ACC112 (cell line): ENCODE data around the gene CTIF.

Source experiments
- H2AFZ ChIP-seq: fragments of 200-600 bp; sonication (generic); one replicate; pipeline ENCODE4 v1.6.0; 2017; ENCODE audit warnings: antibody characterized with exemption, low read length; ENCODE audit not compliant: unreplicated experiment
- H3K27ac ChIP-seq: fragments of 200-600 bp; sonication (generic); 2 replicates; pipeline ENCODE4 v1.5.1; 2014; ENCODE audit warnings: low read depth, mild to moderate bottlenecking, antibody characterized with exemption, low read length, moderate library complexity
- H3K27me3 ChIP-seq: fragments of 200-600 bp; sonication (generic); 2 replicates; pipeline ENCODE4 v1.6.1; 2014; ENCODE audit warnings: mild to moderate bottlenecking, antibody characterized with exemption, low read length, moderate library complexity, mixed read lengths; ENCODE audit not compliant: insufficient read depth
- H3K36me3 ChIP-seq: fragments of 200-600 bp; sonication (generic); 2 replicates; pipeline ENCODE4 v1.6.1; 2016; ENCODE audit warnings: mild to moderate bottlenecking, antibody characterized with exemption, low read length, moderate library complexity, mixed read lengths; ENCODE audit not compliant: insufficient read depth
- H3K4me1 ChIP-seq: fragments of 200-600 bp; sonication (generic); one replicate; pipeline ENCODE4 v1.6.1; 2016; ENCODE audit warnings: low read length, mixed read lengths; ENCODE audit not compliant: insufficient read depth, unreplicated experiment, control insufficient read depth
- H3K4me3 ChIP-seq: fragments of 200-600 bp; sonication (generic); 2 replicates; pipeline ENCODE4 v1.5.1; 2014; ENCODE audit warnings: mild to moderate bottlenecking, low read depth, low read length
- H3K79me2 ChIP-seq: fragments of 200-600 bp; sonication (generic); one replicate; pipeline ENCODE4 v1.6.0; 2016; ENCODE audit warnings: low read length; ENCODE audit not compliant: control insufficient read depth, unreplicated experiment, insufficient read depth

The CTIF gene

DNA sequence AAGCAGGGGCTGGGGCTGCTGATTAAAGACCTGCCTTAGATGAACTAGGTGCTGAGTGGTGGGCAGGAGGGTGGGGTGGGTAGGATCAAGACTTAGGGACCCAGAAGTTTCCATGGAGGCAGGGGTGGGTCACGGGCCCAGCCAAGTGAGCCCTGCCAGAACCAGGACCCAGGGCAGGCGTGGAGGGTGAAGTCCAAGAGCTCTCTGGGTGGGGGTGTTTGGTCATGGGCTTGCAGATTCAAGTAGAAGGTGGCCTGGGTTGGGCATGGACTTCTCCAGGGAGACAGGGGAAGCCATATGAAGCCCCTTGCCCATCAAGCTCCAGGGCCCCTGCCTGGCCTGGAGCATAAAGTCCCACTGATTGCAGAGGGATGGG is 243.1 kb downstream of the CTIF start:
- Histone ChIP-seq H3K27me3 (no peaks in the 10 kb centered on the region), H2AFZ (peak overlapping the region; percentile 52), H3K27ac (peak overlapping the region; percentile 67), H3K4me3 (peak overlapping the region; percentile 51; the same call in 1 of the 2 replicates), H3K4me1 (peaks cover 45% of the 10 kb centered on the region), H3K36me3 (no peaks in the 10 kb centered on the region; the same call in 1 of the 2 replicates), H3K79me2 (no peaks in the 10 kb centered on the region)

DNA sequence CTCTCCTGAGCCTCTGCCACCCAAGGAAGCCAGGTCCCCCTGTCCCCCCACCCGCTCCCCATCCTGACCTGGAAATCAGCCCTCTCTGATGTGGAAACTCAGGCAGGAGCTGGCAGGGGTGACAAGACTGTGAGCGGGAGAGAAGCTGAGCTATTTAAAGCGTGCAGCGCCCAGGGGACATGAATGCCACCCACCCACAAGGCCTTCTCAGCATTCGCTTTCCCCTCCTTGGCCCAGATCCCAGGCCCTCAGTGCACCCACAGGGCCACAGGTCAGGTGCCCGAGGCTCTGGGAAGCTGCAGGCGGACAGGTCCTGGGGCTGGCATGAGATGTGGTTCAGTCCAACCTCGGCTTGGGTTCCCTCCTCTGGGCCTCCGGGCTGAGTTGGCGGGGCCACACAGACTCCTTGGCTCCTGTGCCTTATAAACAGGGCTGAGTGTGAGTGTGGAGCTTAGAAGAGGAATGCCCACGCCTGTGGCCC is 243.6 kb downstream of the CTIF start:
- Histone ChIP-seq H3K4me3 (no peak overlapping the region), H3K4me1 (peaks cover 45% of the 10 kb centered on the region), H3K27ac (no peak overlapping the region)

DNA sequence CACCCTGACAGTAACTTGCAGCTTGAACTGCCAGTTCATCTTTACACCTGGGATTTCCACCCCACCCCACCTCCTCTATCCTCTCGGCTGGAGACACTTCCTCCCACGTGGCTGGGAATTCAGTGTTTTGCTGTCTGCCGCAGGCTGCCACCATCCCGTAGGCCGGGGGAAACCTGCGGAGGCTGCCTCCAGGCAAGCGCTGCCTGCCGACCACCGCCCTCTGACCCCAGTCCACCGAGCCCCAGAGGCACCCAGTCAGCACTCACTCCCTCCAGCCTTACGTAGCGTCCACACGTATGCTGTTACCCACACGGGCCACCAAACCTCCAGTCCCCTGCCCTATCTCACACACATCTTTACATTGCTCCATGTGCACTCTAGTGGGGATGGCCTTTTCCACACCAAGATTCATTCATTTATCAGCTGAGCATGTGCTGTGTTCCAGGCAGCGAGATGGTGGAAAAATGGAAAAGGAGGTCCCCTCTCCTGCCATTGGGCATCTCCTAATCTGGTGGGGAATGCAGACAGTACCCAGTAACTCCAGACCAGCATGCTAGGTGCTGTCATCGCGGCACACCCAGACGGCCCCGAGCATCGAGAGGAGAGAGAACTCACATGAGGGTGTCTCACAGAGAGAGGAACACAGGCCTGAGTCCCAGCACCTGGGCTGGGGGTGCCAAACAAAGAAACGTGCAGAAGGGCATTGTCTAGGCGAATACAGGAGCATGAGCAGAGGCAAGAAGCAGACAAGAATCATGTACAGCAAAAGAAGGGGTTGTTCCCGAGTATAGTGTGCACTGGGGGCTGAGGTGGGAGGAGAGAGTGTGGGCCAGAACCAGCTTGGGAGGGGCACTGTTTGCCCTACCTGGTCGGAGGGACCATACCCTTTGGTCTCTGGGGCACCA is 245.0 kb downstream of the CTIF start:
- peaks cover 9% of the 10 kb centered on the region; the same call in 1 of the 2 replicates for H3K36me3 ChIP-seq
- H3K27me3 ChIP-seq, result no peaks in the 10 kb centered on the region
- no peak overlapping the region for H3K4me3 ChIP-seq
- peaks cover 37% of the 10 kb centered on the region for H3K4me1 ChIP-seq
- H3K79me2 ChIP-seq, result no peaks in the 10 kb centered on the region
- no peak overlapping the region for H2AFZ ChIP-seq
- no peak overlapping the region for H3K27ac ChIP-seq

More for the DNA sequence above, 243.6 kb downstream of the CTIF start:
- Histone ChIP-seq H2AFZ (no peak overlapping the region), H3K27me3 (no peaks in the 10 kb centered on the region), H3K79me2 (no peaks in the 10 kb centered on the region), H3K36me3 (no peaks in the 10 kb centered on the region; the same call in 1 of the 2 replicates)

DNA sequence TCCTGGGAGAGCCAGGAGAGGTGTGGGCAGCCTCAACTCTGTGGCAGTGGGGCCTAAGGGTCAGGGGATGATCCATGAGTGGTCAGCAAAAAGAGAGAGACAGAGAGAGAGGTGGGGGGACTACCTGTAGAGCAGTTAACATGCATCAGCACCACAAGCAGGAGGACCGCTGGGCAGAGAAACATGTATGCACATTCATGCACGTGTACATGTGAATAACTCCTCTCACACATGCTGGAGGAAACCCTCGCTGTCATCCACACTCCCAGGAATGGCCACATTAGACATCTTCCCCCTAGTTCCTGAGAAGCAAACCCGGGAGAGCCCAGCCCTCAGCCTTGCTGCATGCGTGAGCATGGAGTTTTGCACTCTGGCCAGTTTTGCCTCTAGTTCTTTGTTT is 245.8 kb downstream of the CTIF start:
- Histone ChIP-seq H3K27ac (no peak overlapping the region), H3K4me1 (peaks cover 36% of the 10 kb centered on the region), H3K27me3 (no peaks in the 10 kb centered on the region), H3K36me3 (peaks cover 14% of the 10 kb centered on the region; the same call in 1 of the 2 replicates), H3K4me3 (no peak overlapping the region), H3K79me2 (no peaks in the 10 kb centered on the region), H2AFZ (no peak overlapping the region)

DNA sequence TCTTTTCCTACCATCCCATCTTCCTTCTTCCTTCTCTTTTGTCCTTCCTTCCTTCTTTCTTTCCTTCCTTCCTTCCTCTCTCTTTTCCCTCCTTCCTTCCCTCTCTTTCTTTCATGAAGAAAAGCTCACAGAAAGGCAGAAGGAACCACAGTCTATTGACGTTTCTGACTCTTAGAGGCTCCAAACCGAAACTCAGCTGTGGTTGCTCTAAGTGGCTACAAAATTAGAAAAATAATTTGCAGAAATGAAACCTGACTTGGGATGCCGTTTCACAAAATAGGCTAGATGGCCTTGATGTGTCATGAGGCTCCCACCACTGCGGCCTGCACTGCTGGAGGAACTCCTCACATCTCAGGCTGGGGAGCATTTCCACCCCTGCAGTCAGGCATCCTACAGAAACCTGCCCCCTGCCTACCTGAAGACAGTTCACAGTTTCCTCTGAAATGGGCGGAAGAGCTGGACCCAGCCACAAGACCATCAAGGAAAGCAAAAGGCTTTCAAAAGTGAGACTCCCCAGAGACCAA is 246.3 kb downstream of the CTIF start:
- no peak overlapping the region for H3K27ac ChIP-seq
- no peak overlapping the region for H2AFZ ChIP-seq
- H3K4me3 ChIP-seq, result no peak overlapping the region
- peaks cover 31% of the 10 kb centered on the region for H3K4me1 ChIP-seq
- no peaks in the 10 kb centered on the region for H3K79me2 ChIP-seq
- no peaks in the 10 kb centered on the region for H3K27me3 ChIP-seq
- peaks cover 14% of the 10 kb centered on the region; the same call in 1 of the 2 replicates for H3K36me3 ChIP-seq

DNA sequence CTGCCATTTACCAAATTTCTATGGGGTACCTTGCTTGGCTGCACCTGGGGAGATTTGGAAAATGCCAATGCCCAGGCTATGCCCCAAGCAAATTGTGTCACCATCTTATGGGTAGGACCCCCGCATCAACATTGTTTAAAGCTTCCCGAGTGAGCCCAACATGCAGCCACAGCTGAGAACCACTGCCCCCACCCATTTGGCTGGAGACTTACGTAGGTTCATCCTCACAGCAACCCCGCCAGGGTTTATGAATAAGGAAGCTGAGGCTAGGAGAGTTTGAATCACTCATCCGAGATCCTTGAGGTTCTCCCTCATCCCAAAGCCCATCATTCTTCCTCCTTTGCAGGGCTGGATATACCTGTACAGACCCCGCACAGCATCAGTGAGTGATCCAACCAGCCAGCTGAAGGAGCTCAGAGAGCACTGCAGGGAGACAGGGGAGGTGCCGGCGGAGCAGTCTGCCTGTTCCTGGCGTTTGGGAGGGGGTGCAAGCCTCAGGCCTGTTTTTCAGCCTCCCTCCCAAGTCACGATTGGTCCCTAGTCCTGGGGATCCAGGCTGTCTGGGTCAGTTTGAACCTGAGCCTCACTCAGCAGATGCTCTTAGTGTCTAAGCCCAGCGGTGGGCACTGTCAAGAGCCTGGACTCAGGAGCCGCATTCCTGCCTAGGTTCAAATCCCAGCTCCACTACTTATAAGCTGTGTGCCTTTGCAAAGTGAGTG is 247.1 kb downstream of the CTIF start:
- H3K79me2 ChIP-seq, result no peaks in the 10 kb centered on the region
- H3K4me3 ChIP-seq, result no peak overlapping the region
- peaks cover 14% of the 10 kb centered on the region; the same call in 1 of the 2 replicates for H3K36me3 ChIP-seq
- H3K4me1 ChIP-seq, result peaks cover 23% of the 10 kb centered on the region
- H3K27me3 ChIP-seq, result no peaks in the 10 kb centered on the region
- no peak overlapping the region for H3K27ac ChIP-seq
- H2AFZ ChIP-seq, result no peak overlapping the region

DNA sequence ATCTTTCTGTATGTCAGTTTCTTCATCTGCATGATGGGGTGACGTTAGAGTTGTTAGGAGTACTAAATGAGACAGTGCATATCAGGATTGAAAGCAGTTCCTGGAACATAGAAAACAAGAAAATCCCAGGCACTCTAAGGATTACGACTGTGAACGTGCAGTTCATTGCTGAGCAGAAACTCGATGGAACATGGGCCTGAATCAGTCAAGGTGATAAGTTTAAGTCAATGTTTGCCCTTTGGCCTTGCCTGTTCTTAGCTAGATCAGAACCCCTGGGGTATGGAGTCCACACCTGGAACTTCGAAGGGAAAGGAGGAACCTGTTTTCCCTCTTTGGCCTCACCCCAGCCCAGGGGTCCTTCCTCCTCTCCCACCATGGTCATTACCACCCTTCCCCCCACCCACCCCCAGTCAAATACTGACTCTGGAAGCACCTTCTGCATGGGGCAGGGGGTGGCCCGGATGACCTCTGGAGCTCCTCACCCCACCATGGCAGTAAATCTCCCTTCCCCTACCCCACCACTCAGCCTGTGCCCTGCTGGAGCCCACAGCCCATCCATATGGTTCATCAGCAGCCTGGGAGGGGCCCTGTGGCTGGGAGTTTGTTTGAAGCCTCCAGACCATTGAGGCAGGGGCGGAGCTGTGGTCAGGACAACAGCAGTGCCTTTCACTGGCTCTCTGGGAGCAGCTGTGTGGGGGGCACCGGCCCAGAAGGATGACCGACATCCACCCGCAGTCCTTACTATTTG is 247.8 kb downstream of the CTIF start:
- Histone ChIP-seq H3K4me1 (peaks cover 16% of the 10 kb centered on the region), H3K79me2 (no peaks in the 10 kb centered on the region), H3K27me3 (no peaks in the 10 kb centered on the region), H3K36me3 (peaks cover 16% of the 10 kb centered on the region; the same call in 1 of the 2 replicates), H2AFZ (no peak overlapping the region), H3K27ac (no peak overlapping the region), H3K4me3 (no peak overlapping the region)

DNA sequence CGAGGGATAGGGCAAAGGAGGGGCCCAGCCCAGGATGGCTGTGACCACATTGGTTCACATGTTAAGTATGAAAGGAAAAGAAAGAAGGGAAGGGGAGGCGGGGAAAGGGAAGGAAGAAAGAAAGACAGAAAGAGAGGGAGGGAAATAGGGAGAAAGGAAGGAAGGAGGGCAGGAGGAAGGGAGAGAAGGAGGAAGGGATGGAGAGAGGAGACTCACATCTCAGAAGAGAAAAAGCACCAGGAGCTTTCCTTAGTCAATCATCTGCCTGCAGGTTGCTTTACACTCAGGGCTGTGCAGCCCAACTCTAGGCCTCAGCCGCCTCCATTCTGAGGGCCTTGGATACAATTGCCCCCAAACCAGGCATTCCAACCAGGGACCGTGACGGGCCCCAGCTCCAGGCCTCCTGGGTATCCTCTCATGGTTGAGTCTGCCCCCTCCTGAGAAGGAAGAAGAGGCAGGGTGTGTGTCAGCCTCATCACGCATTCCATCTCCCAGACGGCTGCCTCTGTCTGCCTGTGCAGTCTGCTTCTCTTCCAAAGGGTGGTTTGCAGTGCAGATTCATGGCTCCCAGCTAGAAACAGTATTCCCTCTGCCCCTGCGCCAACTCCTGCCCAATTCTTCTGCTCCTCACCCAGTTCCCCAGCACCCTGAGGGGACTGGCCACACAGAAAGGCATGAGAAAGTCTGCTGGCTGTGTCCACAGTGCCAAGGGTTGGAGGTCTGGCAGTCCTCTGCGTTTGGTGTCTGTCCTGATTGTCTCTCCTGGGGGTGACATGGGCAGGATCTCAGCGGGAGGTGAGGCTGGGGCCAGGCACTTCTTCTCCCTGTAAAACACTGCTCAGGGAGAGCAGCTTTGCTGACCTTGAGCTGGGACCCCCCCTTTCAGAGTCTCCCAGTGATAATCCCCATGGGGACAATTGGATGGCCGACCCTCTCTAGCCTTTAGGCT is 248.6 kb downstream of the CTIF start:
- Histone ChIP-seq H3K27me3 (no peaks in the 10 kb centered on the region), H3K36me3 (peaks cover 16% of the 10 kb centered on the region; the same call in 1 of the 2 replicates), H3K27ac (no peak overlapping the region), H2AFZ (no peak overlapping the region), H3K4me1 (peaks cover 8% of the 10 kb centered on the region), H3K79me2 (no peaks in the 10 kb centered on the region), H3K4me3 (no peak overlapping the region)

DNA sequence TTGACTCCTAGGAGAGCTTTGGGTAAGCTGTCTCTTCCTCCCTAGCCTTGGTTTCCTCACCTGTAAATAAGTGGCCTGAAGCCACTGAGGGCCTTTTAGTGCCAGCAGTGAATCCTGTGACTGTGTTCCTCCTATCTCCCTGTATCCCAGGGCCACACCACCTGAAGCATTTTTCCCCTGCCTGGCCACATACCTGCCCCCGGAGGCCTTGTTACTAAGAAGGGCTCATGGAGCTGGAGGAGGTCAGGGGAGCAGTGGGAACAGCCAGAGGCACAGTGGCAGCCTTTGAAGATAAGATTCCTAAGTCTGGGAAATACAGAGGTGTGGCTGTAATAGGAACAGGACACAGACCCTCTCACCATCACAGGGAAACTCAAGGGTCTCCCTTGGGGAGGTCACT is 249.5 kb downstream of the CTIF start:
- Histone ChIP-seq H3K36me3 (peaks cover 16% of the 10 kb centered on the region; the same call in 1 of the 2 replicates), H3K4me3 (no peak overlapping the region), H3K4me1 (no peaks in the 10 kb centered on the region), H2AFZ (no peak overlapping the region), H3K27ac (no peak overlapping the region), H3K27me3 (no peaks in the 10 kb centered on the region), H3K79me2 (no peaks in the 10 kb centered on the region)
